Caco-2 (cell line): ENCODE measurements around the gene PALM. TPM values are rescaled to one million over a fixed set of nuclear protein-coding genes. Genes with fewer than 3 reads are reported as not detected.

Experiments used
- BruUV-seq: library from RNA; stranded (reverse); fragments of 400-500 nt; replicated peaks from 2 replicates; lab custom pipeline; 2021; lab: Mats Ljungman, UMichigan
- CTCF ChIA-PET: fragments of 300-600 bp; sonication (Branson Sonifier 250); formaldehyde crosslinking; loops from one replicate; lab custom pipeline; 2022; ENCODE audit warnings: antibody characterized with exemption; lab: Charles Lee
- POLR2A ChIA-PET: fragments of 300-600 bp; sonication (Branson Sonifier 250); formaldehyde crosslinking; loops from one replicate; lab custom pipeline; 2022; ENCODE audit warnings: antibody characterized with exemption; lab: Charles Lee
- DNase-seq, 2 experiments: peaks; one replicate each; pipeline versions ENCODE4 v3.0.0 to v3.0.0-alpha.2; 2020 to 2022
- H3K27me3 ChIP-seq: replicated peaks from 2 replicates; pipeline ENCODE4 v1.6.0; 2011; ENCODE audit warnings: low read length; ENCODE audit not compliant: control insufficient read depth, insufficient read depth
- H3K36me3 ChIP-seq: 2 replicates; pipeline ENCODE4 v1.5.1; 2011; ENCODE audit warnings: low read length; ENCODE audit not compliant: control insufficient read depth, insufficient read depth
- H3K4me1 ChIP-seq: fragments of 250-450 bp; sonication (Bioruptor Pico); 2 replicates; pipeline ENCODE4 v1.5.1; 2020; ENCODE audit warnings: mild to moderate bottlenecking
- H3K4me3 ChIP-seq: 2 replicates; pipeline ENCODE4 v1.5.1; 2011; ENCODE audit warnings: low read depth, mild to moderate bottlenecking, control low read depth, low read length
- H3K9me3 ChIP-seq: fragments of 250-450 bp; sonication (Bioruptor Pico); 2 replicates; pipeline ENCODE4 v1.5.1; 2020; ENCODE audit warnings: mild to moderate bottlenecking, moderate library complexity
- H3K27ac Mint-ChIP-seq: one replicate; pipeline ENCODE4 v1.8.0; 2022; ENCODE audit warnings: mixed read lengths; ENCODE audit not compliant: unreplicated experiment
- H3K27me3 Mint-ChIP-seq: one replicate; pipeline ENCODE4 v1.8.0; 2022; ENCODE audit warnings: mixed read lengths; ENCODE audit not compliant: insufficient read depth, unreplicated experiment
- H3K36me3 Mint-ChIP-seq: one replicate; pipeline ENCODE4 v1.8.0; 2022; ENCODE audit warnings: mild to moderate bottlenecking, mixed read lengths; ENCODE audit not compliant: insufficient read depth, unreplicated experiment
- H3K4me1 Mint-ChIP-seq: one replicate; pipeline ENCODE4 v1.8.0; 2022; ENCODE audit warnings: low read depth, mixed read lengths; ENCODE audit not compliant: unreplicated experiment
- H3K4me3 Mint-ChIP-seq: one replicate; pipeline ENCODE4 v1.8.0; 2022; ENCODE audit warnings: mild to moderate bottlenecking, moderate library complexity, mixed read lengths; ENCODE audit not compliant: unreplicated experiment
- H3K9me3 Mint-ChIP-seq: one replicate; pipeline ENCODE4 v1.8.0; 2022; ENCODE audit warnings: mixed read lengths; ENCODE audit not compliant: unreplicated experiment
- intact Hi-C: fragments of 100-400 bp; cut with micrococcal nuclease; formaldehyde crosslinking; loops from one replicate; pipeline ENCODE4 v1.10.0; 2022; ENCODE audit not compliant: unreplicated experiment
- total RNA-seq: library from RNA; stranded (reverse); gene quantifications from 2 replicates; pipeline ENCODE4 v1.2.3, GENCODE V29; 2022
- TF ChIP-seq, protein P1 (sequence below), 2 experiments: fragments of 200-600 bp in 1 of 2; IDR thresholded peaks; 1 replicate in 1 of 2; 2 replicates in 1 of 2; pipeline versions ENCODE4 v1.5.1 to v1.8.0; 2011 to 2022; ENCODE audit warnings: antibody characterized with exemption in 1 of 2, control low read depth in 1 of 2, inconsistent platforms in 1 of 2, low read depth in 1 of 2, low read length in 1 of 2, mild to moderate bottlenecking in 1 of 2, moderate library complexity in 1 of 2; ENCODE audit not compliant: insufficient read depth in 1 of 2, severe bottlenecking in 1 of 2, unreplicated experiment in 1 of 2

PALM gene
- total RNA-seq, 1 experiment from 2014 or later: 16.1 TPM

DNA sequence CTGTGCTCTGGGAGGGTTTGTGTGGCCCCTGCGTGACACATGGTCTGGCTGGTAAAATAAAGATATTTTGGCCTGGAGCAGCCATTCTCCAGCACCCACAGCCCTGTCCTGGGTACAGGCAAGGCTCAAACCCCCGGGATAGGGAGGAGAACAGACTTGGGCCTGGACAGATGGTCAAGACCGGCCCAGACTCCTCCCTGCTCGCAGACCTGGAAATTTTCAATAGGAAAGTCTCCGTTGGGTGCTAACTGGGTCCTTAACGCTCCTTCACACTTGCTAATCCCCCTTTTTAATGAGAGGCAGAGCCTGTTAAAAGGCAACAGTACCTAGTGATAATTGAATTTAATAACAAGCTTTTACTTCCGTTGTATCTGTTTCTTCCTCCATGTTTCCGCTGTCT is 2.5 kb downstream of the PALM start:
- Histone ChIP-seq H3K9me3 (no peaks in the 10 kb centered on the region; the same call in 1 of the 2 replicates), H3K4me1 (peaks cover 8% of the 10 kb centered on the region), H3K27me3 (no peaks in the 10 kb centered on the region), H3K4me3 (no peak overlapping the region), H3K36me3 (no peaks in the 10 kb centered on the region)
- TF ChIP-seq, protein P1, sequence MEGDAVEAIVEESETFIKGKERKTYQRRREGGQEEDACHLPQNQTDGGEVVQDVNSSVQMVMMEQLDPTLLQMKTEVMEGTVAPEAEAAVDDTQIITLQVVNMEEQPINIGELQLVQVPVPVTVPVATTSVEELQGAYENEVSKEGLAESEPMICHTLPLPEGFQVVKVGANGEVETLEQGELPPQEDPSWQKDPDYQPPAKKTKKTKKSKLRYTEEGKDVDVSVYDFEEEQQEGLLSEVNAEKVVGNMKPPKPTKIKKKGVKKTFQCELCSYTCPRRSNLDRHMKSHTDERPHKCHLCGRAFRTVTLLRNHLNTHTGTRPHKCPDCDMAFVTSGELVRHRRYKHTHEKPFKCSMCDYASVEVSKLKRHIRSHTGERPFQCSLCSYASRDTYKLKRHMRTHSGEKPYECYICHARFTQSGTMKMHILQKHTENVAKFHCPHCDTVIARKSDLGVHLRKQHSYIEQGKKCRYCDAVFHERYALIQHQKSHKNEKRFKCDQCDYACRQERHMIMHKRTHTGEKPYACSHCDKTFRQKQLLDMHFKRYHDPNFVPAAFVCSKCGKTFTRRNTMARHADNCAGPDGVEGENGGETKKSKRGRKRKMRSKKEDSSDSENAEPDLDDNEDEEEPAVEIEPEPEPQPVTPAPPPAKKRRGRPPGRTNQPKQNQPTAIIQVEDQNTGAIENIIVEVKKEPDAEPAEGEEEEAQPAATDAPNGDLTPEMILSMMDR (IDR thresholded peaks at IDR 0.05; ENCODE audit: insufficient read depth in 1 of 2, low read depth in 1 of 2, low read length in 1 of 2, severe bottlenecking in 1 of 2, unreplicated experiment in 1 of 2): no peak
- ChIA-PET POLR2A (no interaction called here), CTCF (no interaction called here)
- H3K4me3 Mint-ChIP-seq: no peak overlapping the region
- BruUV-seq: no TSS peak
- peaks cover 9% of the 10 kb centered on the region for H3K9me3 Mint-ChIP-seq
- DNase-seq: no peak
- no peak overlapping the region for H3K27ac Mint-ChIP-seq
- H3K36me3 Mint-ChIP-seq: peaks cover 15% of the 10 kb centered on the region
- intact Hi-C loops: no loop called here
- no peaks in the 10 kb centered on the region for H3K27me3 Mint-ChIP-seq
- no peaks in the 10 kb centered on the region for H3K4me1 Mint-ChIP-seq

DNA sequence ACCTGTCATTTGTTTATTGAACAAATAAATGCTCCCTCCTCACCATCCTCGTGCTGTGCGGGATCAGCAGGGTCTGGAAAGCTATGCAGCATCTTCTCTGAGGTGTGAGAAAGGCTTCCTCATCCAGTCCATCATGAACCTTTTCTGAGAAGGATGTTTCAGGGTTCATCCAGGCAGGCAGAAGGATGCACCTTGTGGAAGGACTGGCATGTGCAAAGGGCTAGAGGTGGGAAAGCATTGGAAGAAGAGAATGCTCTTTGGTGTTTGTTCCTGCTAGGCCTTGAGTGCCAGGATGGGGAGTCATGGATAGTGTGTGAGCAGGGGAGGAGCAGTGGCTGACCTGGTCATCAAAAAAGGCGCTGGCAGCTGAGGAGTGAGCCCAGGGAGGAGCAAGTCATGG is 6.6 kb downstream of the PALM start:
- H3K27me3 Mint-ChIP-seq: no peaks in the 10 kb centered on the region
- TF ChIP-seq, protein P1 (IDR thresholded peaks at IDR 0.05; ENCODE audit: insufficient read depth in 1 of 2, low read depth in 1 of 2, low read length in 1 of 2, severe bottlenecking in 1 of 2, unreplicated experiment in 1 of 2): no peak
- POLR2A ChIA-PET: no interaction called here
- intact Hi-C loops: no loop called here
- Histone ChIP-seq H3K36me3 (no peaks in the 10 kb centered on the region), H3K27me3 (no peaks in the 10 kb centered on the region), H3K4me3 (no peak overlapping the region), H3K4me1 (no peaks in the 10 kb centered on the region), H3K9me3 (no peaks in the 10 kb centered on the region; the same call in 1 of the 2 replicates)
- CTCF ChIA-PET: no interaction called here
- DNase-seq: no peak
- BruUV-seq: no TSS peak
- peaks cover 9% of the 10 kb centered on the region for H3K9me3 Mint-ChIP-seq
- no peak overlapping the region for H3K4me3 Mint-ChIP-seq
- peaks cover 21% of the 10 kb centered on the region for H3K36me3 Mint-ChIP-seq
- no peaks in the 10 kb centered on the region for H3K4me1 Mint-ChIP-seq
- H3K27ac Mint-ChIP-seq: no peak overlapping the region

DNA sequence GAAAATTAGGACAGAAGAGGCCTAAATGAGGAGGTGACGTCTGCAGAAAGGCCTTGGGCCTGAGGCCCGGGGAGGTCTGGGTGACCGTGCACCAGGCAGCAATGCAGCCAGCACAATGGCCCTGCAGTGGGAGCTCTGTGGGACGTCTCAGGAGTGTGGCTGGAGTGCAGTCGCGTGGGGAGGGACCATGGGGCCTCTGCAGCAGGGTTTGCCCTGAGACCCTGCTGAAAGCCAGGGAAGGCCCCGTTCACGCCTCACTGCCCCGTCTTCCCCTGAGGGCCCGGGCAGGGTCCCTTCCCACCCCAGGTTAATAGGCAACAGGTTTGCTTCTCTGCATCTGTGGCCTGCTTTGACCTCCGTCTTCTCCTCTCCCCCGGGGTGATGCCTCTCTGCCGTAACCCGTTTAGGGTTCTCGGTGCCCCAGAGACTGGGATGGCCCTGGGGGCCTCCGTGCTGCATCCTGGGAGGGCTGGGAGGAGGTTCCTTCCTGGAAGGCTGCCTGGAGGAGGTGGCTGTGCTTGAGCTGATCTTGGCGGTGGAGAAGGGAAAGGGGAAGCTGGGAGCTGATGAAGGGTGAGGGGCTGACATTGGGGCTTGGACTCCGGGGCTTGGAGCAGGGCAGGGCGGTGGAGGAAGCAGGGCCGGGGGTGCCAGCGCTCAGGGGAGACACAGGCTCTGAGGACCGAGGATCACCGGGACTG is 9.7 kb downstream of the PALM start:
- Mint-ChIP-seq H3K36me3 (peaks cover 22% of the 10 kb centered on the region), H3K27ac (no peak overlapping the region), H3K4me1 (no peaks in the 10 kb centered on the region), H3K27me3 (no peaks in the 10 kb centered on the region), H3K4me3 (no peak overlapping the region), H3K9me3 (peaks cover 9% of the 10 kb centered on the region)
- no peak for DNase-seq
- Histone ChIP-seq H3K4me3 (no peak overlapping the region), H3K27me3 (no peaks in the 10 kb centered on the region), H3K9me3 (no peaks in the 10 kb centered on the region; the same call in 1 of the 2 replicates), H3K36me3 (no peaks in the 10 kb centered on the region), H3K4me1 (no peaks in the 10 kb centered on the region)
- intact Hi-C loops: no loop called here
- POLR2A ChIA-PET: no interaction called here
- TF ChIP-seq, protein P1 (IDR thresholded peaks at IDR 0.05; ENCODE audit: insufficient read depth in 1 of 2, low read depth in 1 of 2, low read length in 1 of 2, severe bottlenecking in 1 of 2, unreplicated experiment in 1 of 2): no peak
- CTCF ChIA-PET: no interaction called here
- no TSS peak for BruUV-seq
